Hepatocyte (in vitro differentiated cells): Measurements from ENCODE around the gene UTF1. TPM values are rescaled to one million over a fixed set of nuclear protein-coding genes. Genes with fewer than 3 reads are reported as not detected.

Source experiments
- DNase-seq: peaks from one replicate; pipeline ENCODE4 v3.0.0-alpha.2; 2016; ENCODE audit warnings: low spot score
- H2AFZ ChIP-seq: fragments of 200-600 bp; sonication (generic); 2 replicates; pipeline ENCODE4 v1.6.0; 2016; ENCODE audit warnings: antibody characterized with exemption, mild to moderate bottlenecking
- H3K27ac ChIP-seq: fragments of 200-600 bp; sonication (generic); 2 replicates; pipeline ENCODE4 v1.5.1; 2016; ENCODE audit warnings: mild to moderate bottlenecking
- H3K27me3 ChIP-seq: fragments of 200-600 bp; sonication (generic); 2 replicates; pipeline ENCODE4 v1.6.1; 2016
- H3K36me3 ChIP-seq: fragments of 200-600 bp; sonication (generic); replicated peaks from 2 replicates; pipeline ENCODE4 v1.5.1; 2016; ENCODE audit warnings: low read depth; ENCODE audit not compliant: insufficient read depth
- H3K4me1 ChIP-seq: fragments of 200-600 bp; sonication (generic); 2 replicates; pipeline ENCODE4 v1.5.1; 2016; ENCODE audit warnings: mild to moderate bottlenecking, moderate library complexity; ENCODE audit not compliant: insufficient read depth
- H3K4me2 ChIP-seq: fragments of 200-600 bp; sonication (generic); 2 replicates; pipeline ENCODE4 v1.6.0; 2016
- H3K4me3 ChIP-seq: fragments of 200-600 bp; sonication (generic); 2 replicates; pipeline ENCODE4 v1.5.1; 2016; ENCODE audit warnings: mild to moderate bottlenecking
- H3K79me2 ChIP-seq: fragments of 200-600 bp; sonication (generic); 2 replicates; pipeline ENCODE4 v1.6.0; 2017; ENCODE audit warnings: mild to moderate bottlenecking
- H3K9me2 ChIP-seq: fragments of 200-600 bp; sonication (generic); replicated peaks from 2 replicates; pipeline ENCODE4 v1.6.0; 2017; ENCODE audit warnings: mild to moderate bottlenecking; ENCODE audit not compliant: insufficient read depth
- H3K9me3 ChIP-seq: fragments of 200-600 bp; sonication (generic); 2 replicates; pipeline ENCODE4 v1.5.1; 2016; ENCODE audit warnings: low read depth, mild to moderate bottlenecking
- H4K20me1 ChIP-seq: fragments of 200-600 bp; sonication (generic); 2 replicates; pipeline ENCODE4 v1.6.0; 2016; ENCODE audit warnings: mild to moderate bottlenecking; ENCODE audit not compliant: insufficient read depth, poor library complexity, severe bottlenecking
- CTCF ChIP-seq: fragments of 200-600 bp; sonication (generic); IDR thresholded peaks from 2 replicates; pipeline ENCODE4 v1.5.1; 2016; ENCODE audit warnings: antibody characterized with exemption, mild to moderate bottlenecking; ENCODE audit not compliant: poor library complexity
- EZH2 ChIP-seq: fragments of 200-600 bp; sonication (generic); IDR thresholded peaks from 2 replicates; pipeline ENCODE4 v1.6.1; 2016; ENCODE audit warnings: antibody characterized with exemption, mild to moderate bottlenecking, borderline replicate concordance
- EZH2phosphoT487 ChIP-seq: fragments of 200-600 bp; sonication (generic); IDR thresholded peaks from one replicate; pipeline ENCODE4 v1.6.1; 2018; ENCODE audit warnings: antibody characterized with exemption, mild to moderate bottlenecking, low read depth, moderate library complexity; ENCODE audit not compliant: unreplicated experiment, severe bottlenecking
- whole genome bisulfite sequencing: methylation state at CpG from one replicate; pipeline ENCODE4 v1.1.6; 2016; ENCODE audit warnings: low lambda C conversion rate; ENCODE audit errors: missing lambda C conversion rate; 5-methylcytosine and 5-hydroxymethylcytosine counted together
- polyA plus RNA-seq: library from polyadenylated mRNA; unstranded; fragments of >200 nt; fragmentation: Nextera tagmentation; extraction: Ambion mirVana; gene quantifications from 2 replicates; pipeline ENCODE4 v1.2.1, GENCODE V29; 2016
- total RNA-seq: library from RNA; depleted of rRNA; stranded (reverse); fragments of >200 nt; gene quantifications from 2 replicates; pipeline ENCODE4 v1.2.3, GENCODE V29; 2014

UTF1 gene
- total and polyA plus RNA-seq, 2 experiments from 2014 or later = not detected

- Histone ChIP-seq H3K9me3 (no peaks in the 10 kb centered on the region), H3K27ac (no peak overlapping the region), H3K9me2 (no peaks in the 10 kb centered on the region), H3K4me2 (no peak overlapping the region), H3K4me1 (peaks cover 20% of the 10 kb centered on the region), H4K20me1 (no peaks in the 10 kb centered on the region), H2AFZ (no peak overlapping the region), H3K4me3 (no peak overlapping the region), H3K36me3 (no peaks in the 10 kb centered on the region), H3K27me3 (no peaks in the 10 kb centered on the region), H3K79me2 (no peaks in the 10 kb centered on the region)
- TF ChIP-seq EZH2phosphoT487 = no peak
- TF ChIP-seq EZH2 = no peak
- no peak for TF ChIP-seq CTCF
- peak; percentile 76 for DNase-seq
- 78% methylated on average over 24 of the region's 24 CpGs for WGBS
Observed at GRCh38 chr10:133258818-133259601, 29.0 kb downstream of the UTF1 start.

- Histone ChIP-seq H4K20me1 (no peaks in the 10 kb centered on the region), H3K4me3 (no peak overlapping the region), H3K4me1 (peaks cover 17% of the 10 kb centered on the region), H3K27ac (no peak overlapping the region), H3K4me2 (no peak overlapping the region), H3K36me3 (no peaks in the 10 kb centered on the region), H3K9me3 (no peaks in the 10 kb centered on the region), H3K9me2 (no peaks in the 10 kb centered on the region), H3K79me2 (no peaks in the 10 kb centered on the region), H3K27me3 (no peaks in the 10 kb centered on the region), H2AFZ (no peak overlapping the region)
- 81% methylated on average over 12 of the region's 12 CpGs for WGBS
- DNase-seq = no peak
- no peak for TF ChIP-seq EZH2
- no peak for TF ChIP-seq EZH2phosphoT487
- TF ChIP-seq CTCF = no peak
Observed at GRCh38 chr10:133259602-133259989, 29.6 kb downstream of the UTF1 start.

GRCh38 chr10:133260895-133261725, 31.1 kb downstream of the UTF1 start:
- Histone ChIP-seq H3K36me3 (no peaks in the 10 kb centered on the region), H2AFZ (peak overlapping the region; percentile 62), H3K27ac (peak overlapping the region; percentile 66), H3K27me3 (no peaks in the 10 kb centered on the region), H3K4me1 (peaks cover 17% of the 10 kb centered on the region), H3K9me3 (no peaks in the 10 kb centered on the region), H3K4me2 (peak overlapping the region; percentile 92), H3K9me2 (no peaks in the 10 kb centered on the region), H3K4me3 (peak overlapping the region; percentile 96), H3K79me2 (no peaks in the 10 kb centered on the region), H4K20me1 (no peaks in the 10 kb centered on the region)
- 37% methylated on average over 41 of the region's 50 CpGs for WGBS
- DNase-seq = peak; percentile 60
- TF ChIP-seq EZH2 (no peak), CTCF (no peak), EZH2phosphoT487 (no peak)
